Dermis microvascular lymphatic vessel endothelial cell (primary cell): ENCODE data around the gene IQCF5. TPM values are rescaled to one million over a fixed set of nuclear protein-coding genes. Genes with fewer than 3 reads are reported as not detected.
"Not testable (repeated sequence)": the region's sequence is repeated elsewhere in the genome, so short reads cannot be mapped to it uniquely, and the experiment has no call there.

Experiments used
- DNase-seq, 2 donors: peaks; one replicate each; pipeline versions ENCODE4 v3.0.0 to v3.0.0-alpha.2; 2010; ENCODE audit warnings: low read depth in 2 of 2
- total RNA-seq: library from RNA; depleted of rRNA; stranded (reverse); fragments of >200 nt; gene quantifications from 2 replicates; pipeline ENCODE4 v1.2.1, GENCODE V29; 2014

IQCF5 gene
- total RNA-seq: not detected in 2 replicates

DNA sequence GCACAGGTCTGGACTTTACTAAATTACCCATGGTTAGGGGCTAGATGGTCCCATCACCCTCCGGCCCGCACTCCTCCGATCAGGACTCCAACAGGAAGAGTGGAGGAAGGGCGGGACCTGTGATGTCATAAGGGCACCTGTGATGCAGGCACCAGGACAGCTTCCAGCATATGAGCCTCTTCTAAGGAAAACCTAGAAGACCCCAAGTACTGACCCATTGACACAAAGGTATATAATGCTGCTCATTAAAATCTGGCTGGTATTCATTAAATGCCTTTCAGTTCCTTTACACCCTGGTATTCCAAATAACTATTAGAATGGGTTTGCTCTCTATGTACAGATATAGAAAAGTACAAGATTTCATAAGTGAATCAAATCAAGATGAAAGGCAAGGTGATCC, at the start of gene IQCF5:
IQCF5 (minus strand) TSS at position 101 of the 400 bp plus-strand sequence; CDS start at position 31, 70 bp downstream.
- no peak for DNase-seq

DNA sequence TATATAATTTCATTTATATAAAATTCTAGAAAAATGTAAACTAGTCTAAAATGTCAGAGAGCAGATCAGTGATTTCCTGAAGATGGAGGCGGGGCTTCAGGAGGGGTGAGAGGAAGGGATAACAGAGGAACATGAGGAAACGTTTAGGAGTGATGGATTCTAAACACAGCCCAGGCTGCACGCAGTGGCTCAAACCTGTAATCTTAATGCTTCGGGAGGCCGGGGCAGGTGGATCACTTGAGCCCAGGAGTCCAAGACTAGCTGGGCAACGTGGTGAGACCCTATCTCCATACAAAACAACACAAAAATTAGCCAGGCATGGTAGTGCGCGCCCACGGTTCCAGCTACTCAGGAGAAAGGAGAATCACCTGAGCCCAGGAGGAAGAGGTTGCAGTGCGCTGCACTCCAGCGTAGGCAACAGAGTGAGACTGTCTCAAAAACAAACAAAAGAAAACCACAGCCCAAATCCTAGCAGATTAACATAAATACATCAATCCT, 45.7 kb upstream of the IQCF5 start:
- no peak for DNase-seq

DNA sequence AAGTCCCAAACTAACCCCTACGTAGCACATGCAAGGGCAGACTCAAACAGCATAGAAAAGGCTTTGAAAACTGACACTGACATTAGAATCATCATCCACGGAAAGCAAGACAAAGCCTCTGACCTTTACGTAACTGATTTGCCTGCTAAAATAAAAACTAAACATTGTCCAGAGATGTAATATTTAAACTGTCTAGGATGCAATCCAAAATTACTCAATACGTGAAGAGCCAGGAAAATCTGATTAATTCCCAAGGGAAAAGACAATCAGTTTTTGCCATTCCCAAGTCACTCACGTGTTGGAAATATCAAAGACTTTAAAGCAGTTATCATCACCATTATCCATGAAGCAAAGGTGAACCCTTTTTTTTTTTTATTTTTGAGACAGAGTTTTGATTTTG, 41.0 kb upstream of the IQCF5 start:
- no peak for DNase-seq

DNA sequence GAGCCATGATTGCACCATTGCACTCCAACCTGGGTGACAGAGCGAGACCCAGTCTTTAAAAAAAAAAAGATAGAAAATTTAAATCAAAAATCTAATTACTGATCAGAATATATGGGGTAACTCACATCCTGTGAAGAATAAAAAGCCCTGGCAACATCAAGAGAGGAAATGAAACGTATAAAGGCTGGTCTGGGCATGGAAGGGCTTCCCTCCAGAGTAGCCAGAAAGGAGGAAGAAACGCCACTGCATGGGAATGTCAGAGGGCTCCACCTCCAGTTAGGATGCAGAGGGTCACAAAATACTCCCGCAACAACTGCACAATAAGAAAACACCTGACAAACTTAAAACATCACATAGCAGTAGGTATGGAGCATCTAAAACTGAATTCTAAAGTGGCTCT, 32.6 kb upstream of the IQCF5 start:
- no peak for DNase-seq

DNA sequence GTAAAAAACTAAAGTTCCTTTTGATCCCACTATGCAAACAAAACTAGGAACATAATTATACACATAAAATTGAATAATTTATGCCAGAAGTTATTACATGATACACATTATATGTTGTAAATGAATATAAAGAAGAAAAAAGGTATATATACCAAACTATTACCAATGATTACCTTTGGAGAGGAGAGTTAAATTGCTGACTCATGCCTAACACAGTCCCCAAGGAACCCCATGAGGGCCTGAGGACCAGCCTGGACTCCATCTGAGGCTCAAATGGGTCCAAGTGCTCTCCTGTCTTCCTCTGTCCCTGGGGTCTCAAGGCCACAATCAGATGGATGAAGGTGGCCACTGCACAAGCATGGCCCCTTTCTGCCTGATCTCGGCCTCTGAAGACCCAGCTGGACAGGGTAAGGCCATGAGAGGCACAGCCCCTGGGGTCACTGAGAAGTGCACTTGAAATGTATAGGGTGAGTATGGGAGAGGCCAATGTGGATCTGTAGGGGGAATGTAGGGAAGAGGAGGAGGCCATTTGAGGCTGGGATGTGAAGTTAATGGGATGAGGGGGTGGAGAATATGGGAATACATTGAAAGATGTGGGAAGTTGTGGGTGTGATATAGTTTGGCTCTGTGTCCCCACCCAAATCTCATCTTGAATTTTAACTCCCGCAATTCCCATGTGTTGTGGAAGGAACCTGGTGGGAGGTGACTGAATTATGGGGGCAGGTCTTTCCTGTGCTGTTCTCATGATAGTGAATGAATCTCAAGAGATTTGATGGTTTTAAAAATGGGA, 28.8 kb upstream of the IQCF5 start:
- no peak for DNase-seq

DNA sequence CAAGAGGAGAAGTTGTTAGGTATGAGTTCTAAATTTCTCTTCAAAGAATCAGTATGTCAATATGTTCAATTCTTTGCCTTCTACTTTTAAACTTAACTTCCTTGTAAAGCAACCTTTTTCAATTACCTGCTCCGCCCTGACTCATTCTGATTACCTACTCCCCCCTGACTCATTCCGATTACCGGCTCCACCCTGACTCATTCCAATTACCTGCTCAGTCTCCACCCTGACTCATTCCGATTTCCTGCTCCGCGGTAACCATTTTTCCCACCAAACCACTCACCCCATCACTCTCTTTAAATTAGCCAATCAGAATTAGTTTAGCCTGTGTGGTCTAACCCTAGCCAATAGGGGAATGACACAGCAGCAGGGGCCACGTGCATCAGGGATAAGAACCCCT, 27.0 kb upstream of the IQCF5 start:
- peak in 1 of 2 donors; percentile 15 for DNase-seq

DNA sequence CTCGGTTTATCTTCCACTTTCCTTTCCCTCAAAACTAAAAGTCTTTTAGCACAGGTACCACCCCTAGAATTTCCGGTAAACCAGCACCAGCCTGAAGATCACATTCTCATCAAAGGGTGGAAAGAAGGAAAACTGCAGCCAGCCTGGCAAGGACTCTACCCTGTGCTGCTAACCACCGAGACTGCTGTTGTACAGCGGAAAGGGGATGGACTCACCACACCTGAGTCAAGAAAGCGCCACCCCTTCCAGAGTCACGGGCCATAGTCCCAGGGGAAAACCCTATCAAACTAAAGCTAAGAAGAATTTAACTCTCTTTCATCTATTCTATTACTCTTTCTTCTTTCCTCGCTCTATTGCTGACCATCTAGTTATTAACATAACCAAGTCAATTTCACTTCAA, 24.6 kb upstream of the IQCF5 start:
- not testable (repeated sequence) for DNase-seq

DNA sequence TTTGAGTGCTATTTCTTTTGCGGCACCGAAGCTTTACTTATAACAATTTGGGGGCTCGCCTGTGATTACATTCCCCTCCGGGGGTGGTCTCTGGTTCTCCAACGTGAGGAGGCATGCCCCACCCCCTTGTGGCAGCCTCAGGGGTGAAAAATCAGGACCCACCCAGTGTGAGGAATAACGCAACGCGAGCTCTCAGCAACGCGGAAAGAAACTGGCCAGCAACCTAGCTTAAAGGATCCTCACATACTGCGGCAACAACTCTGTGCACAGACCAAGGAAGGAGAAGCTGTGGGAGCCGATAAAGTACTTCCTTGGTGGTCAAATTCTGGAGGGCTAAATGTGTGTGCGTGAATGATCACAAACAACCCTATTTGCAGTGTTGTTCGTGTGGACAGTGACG, 22.0 kb upstream of the IQCF5 start:
- DNase-seq: no peak

DNA sequence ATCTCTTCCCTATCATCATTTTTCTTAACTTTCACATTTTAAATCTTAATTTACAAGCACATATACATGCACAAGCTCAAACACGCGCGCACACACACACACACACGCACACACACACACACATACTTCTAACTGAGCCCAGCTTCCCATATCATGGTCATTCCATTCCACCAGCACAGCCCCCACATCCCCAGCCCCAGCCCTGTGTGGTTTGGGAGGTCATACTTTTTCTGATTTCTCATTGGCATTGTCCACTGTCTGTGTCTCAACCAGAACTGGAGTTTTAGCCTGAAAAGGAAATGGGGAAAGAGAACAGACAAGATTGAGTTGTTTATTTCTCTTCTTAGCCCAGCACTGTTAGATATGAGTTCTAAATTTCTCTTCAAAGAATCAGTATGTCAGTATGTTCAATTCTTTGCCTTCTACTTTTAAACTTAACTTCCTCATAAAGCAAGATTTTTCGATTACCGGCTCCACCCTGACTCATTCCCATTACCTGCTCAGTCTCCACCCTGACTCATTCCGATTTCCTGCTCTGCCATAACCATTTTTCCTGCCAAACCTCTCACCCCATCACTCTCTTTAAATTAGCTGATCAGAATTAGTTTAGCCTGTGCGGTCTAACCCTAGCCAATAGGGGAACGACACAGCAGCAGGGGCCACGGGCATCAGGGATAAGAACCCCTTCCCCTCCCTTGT, 21.4 kb upstream of the IQCF5 start:
- no peak for DNase-seq

DNA sequence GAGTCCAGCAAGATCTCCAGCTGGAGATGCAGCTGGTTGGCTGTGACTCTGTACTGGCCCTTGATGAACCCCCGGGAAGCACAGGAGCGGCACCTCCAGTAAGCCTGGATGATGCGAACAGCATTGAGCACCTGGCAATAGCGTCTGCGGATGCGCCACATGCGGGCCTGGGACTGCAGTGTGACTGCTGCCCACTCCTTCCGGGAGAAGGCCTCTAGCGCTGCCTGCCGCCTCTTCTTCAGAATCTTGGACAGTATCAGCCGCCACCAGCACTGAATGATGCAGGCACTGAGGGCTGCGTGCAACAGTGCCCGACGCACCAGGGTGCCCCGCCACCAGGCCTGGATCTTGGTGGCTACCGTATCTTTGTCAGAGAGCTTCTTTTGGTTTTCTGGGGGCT, 19.5 kb upstream of the IQCF5 start:
- DNase-seq: no peak

DNA sequence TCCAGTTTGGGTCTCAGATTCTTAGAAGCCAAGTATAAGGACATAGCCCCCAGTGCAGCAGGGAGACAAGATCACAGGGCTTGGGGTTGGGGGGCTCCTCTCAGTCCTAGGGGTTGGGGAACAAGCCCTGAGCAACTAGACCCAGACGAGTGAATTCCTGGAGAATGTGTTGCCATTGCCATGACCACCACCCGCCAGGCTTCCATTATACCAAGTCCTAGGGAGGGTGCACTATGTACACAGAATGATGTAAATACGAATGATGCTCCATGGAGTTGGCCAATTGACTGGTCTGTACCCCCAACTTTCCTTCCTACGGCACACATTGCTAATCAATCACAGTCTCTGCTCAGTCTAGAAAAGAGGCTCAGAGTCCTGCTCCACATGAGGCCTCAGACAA, 19.0 kb upstream of the IQCF5 start:
- no peak for DNase-seq

DNA sequence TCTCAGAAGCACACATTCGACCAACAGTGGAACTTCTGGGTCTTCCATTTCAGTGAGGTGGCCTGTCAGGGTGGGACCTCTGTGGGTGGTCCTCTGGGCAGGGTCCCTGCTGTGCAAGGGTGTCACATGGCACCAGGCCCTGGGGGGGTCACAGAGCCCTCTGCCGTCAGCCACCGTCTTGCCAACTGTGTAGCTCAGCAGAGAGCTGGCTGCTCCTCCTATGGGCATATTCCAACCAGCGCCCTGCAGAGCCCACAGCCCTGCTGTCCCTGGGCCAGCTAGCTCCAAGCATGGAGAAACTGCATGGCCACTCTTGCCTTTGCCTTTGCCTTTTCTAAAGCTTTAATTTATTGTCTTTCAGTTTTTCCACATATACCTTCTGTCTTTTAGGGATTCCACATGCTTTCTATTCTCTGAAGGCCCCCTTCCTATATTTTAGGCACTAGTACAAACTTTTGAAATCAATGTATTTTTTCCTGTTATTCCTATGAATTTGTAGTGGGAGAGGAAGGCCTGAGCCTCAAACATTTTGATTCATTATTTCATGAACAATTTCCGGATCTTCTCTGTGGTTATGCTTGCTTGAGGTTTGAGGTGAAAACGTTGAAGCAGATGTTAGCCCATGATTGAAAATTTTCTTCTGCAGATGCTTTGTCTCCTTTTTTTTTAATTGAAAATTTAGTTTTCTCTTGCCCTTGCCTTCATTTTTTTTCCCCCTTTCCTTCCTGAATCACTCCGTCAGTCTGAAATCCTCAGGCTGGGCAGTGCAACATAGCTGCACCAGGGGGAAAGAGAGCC, 16.0 kb upstream of the IQCF5 start:
- DNase-seq: no peak

DNA sequence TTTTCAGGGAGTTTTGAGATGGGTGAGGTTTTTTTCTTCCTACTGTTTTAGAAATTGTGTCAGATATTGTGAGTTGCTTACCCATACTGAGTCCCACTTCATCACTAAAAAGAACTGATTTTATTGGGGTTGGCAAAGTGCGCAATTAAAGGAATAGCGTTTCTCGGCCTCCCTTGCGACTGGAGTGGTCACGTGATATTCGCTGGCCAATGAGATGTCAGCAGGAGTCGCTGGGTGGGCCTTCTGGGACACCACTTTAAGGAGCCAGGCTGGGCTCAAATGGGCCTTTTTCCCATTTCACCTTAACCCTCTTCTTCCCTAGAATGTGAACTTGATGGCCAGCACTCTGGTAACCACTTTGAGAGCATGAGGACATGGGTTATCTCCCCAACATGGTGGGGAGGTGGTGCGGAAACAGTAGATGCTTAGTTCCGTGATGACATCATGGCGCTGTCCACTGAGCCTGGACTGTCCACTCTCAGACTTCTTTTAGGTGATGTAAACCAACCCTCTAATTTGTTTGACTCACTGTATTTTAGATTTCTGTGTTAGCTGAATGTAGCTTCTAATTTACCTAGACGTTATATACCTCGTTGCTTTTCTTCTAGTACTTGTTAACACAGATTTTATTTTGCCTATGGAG, 13.2 kb upstream of the IQCF5 start:
- no peak for DNase-seq

DNA sequence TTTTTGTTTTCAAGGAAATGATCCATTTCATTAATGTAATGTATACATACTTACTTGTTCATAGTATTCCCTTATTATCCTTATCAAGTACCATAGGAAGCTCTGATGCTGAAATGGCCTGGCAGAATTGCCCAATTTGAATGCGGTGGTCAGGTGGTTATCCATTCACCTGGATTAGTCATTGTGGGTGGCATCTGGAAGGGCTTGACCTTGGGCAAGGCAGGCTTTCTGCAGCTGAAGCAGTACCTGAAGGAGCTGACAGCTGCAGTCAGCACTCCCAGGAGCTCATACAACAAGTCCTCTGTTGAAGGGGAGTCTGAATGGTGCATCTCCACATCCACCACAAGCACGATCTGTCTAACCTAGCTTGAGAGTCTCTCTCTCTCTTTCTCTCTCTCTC, 12.2 kb upstream of the IQCF5 start:
- no peak for DNase-seq

DNA sequence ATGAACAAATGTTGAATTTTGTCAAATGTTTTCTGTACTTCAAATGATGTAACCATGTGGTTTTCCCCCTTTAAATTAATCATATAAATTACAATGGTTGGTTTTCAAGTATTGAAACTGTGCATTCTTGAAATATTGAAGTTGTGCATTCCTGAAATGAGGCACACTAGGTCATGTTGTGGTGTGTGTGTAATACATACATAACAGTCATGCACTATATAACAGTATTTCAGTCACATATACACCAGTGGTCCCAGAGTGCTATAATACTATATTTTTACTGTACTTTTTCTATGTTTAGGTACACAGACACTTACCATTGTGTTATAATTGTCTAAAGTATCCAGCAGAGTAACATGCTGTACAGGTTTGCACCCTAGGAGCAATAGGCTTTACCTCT, 11.0 kb upstream of the IQCF5 start:
- DNase-seq: no peak

DNA sequence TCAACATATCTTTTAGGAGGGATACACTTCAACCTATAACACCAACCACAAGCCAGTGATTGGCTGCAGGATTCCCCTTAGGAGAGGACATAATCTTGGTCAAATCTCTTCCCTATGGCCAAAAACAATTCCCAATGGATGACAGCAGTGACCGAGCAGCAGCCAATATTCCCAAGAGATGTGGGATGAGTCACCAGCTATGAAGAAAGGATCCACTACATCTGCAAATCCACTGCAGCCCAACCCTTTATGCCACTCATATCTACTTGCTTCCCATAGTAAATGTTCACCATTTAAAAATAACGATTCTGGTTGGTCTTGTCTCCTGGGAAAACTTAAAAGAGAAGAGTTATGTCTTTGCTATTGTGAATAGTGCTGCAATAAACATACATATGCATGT, 4.5 kb upstream of the IQCF5 start:
- DNase-seq: no peak

DNA sequence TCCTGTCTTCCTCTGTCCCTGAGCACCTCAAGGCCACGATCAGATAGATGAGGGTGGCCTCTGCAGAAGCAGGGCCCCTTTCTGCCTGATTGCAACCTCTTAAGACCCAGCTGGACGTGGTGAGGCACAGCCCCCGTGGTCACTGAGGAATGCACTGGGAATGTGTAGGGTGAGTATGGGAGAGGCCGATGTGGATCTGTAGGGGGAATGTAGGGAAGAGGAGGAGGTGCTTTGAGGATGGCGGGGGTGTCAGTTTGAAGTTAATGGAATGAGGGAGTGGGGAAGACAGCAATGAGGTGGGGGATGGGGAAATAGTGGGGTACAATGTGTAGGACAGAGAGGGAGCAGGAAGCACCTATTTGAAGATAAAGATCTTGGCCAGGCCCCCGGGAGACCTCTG, 785 bp upstream of the IQCF5 start:
- DNase-seq: no peak

DNA sequence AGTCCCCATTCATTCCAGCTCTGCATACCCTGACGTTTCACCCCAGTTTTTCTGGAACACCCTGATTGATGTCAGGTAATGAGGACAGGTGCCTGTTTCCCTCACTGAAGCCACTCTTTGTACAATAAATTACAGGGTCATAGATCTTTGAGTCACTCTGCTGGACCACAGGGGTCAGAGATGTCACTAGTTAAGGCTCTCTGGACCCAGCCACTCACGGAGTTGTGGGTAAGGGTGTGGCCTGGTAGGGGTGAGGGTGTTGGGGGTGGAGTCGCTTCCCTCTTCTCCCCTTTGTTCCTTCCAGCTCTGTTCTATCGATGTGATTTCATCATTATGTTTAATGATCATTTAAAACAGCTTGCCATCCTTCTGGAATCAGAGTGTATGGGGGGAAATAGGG, 512 bp downstream of the IQCF5 start:
- no peak for DNase-seq

DNA sequence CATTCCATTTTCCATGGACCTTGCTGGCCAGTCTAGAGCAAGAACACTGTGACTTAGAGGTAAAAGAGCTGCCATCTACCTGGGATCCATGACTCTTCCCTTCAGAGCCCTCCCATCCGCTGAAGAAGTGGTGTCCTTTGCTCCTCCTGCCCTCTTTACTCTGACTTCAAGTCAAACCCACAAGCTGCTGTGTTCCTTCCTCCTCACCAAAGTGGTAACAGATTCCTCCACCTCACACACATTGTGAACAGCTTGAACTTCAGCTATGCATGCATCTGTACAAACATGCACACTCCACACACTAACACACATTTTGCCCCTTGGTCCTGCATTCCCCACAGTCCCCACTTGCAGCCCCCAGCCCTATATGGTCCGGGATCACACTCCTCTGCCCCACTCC, 990 bp downstream of the IQCF5 start:
- DNase-seq: no peak

DNA sequence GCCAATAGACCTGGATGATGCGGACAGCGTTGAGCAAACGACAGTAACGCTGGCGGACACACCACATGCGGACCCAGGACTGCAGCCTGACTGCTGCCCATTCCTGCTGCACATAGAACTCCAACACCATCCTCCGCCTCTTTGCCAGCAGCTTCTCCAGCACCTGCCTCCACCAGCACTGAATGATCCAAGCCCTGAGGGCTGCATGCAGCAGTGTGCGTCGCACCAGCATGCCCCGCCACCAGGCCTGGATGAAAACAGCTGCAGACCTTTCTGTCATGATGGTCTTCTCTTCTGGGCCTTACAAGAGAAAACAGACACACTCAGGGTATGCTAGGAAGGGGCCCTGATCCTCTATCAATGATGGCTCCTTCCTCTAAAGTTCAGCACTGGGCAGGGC, 1.5 kb downstream of the IQCF5 start:
- no peak for DNase-seq

DNA sequence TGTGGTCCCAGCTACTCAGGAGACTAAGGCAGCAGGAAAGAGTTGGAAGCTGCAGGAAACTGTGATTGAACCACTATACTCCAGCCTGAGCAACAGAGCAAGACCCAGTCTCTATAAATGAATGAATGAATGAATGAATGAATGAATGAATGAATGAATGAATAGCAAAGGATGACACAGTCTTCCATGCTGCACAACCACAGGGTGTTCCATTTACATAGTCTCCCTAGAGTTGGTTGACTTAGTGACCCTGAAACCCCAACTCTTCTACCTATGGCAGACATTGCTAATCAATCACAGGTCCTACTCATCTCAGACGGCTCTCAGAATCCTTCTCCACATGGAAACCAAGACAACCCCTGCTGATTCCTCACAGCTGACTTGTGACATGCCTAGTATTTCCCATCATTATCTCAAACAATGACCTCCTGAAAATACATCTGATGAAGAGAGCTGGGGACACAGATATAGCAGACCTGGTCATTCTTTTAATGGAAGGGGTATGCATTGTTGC, 2.1 kb downstream of the IQCF5 start:
- no peak for DNase-seq

DNA sequence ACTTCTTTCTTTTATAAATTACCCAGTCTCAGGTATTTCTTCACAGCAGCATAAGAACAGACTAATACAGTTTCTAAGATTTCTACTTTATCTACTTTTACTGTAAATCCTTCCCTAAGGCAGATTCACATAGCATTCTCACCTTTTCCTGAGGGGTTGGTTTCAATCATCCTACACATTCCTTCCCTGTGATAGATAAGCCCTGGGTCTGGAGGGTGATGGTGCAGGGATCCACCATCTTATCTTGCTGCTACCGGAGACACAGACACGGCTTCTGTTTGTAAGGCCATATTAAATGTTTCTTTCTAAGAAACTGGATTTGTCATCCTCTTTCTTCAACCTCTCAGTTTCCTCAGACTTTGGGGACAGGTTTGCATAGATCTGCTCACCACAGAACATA, 6.1 kb downstream of the IQCF5 start:
- no peak for DNase-seq
